H1 (cell line): ENCODE results near the gene C4orf33. TPM values are rescaled to one million over a fixed set of nuclear protein-coding genes. Genes with fewer than 3 reads are reported as not detected.

Source experiments
- CTCF ChIA-PET: fragments of 300-600 bp; sonication (Branson Sonifier 250); formaldehyde crosslinking; loops from one replicate; lab custom pipeline; 2021; ENCODE audit not compliant: partially characterized antibody; lab: Charles Lee
- POLR2A ChIA-PET: fragments of 300-600 bp; sonication (Branson Sonifier 250); formaldehyde crosslinking; loops from one replicate; lab custom pipeline; 2021; ENCODE audit warnings: inconsistent platforms; ENCODE audit not compliant: partially characterized antibody; lab: Charles Lee
- DNase-seq, 2 experiments: peaks; one replicate each; pipeline versions ENCODE4 v3.0.0 to v3.0.0-alpha.2; 2010 to 2022; ENCODE audit warnings: low spot score in 2 of 2, low read depth in 1 of 2, mixed read lengths in 1 of 2
- FAIRE-seq: peaks from 2 replicates; lab custom pipeline; 2011; peaks lifted over from hg19 to GRCh38; lab: Jason Lieb, UNC
- H2AFZ ChIP-seq: 2 replicates; pipeline ENCODE4 v1.8.1; 2012; ENCODE audit warnings: low read length, inconsistent platforms
- H2AK5ac ChIP-seq: 2 replicates; pipeline ENCODE4 v1.6.1; 2013; ENCODE audit warnings: low read depth, low read length
- H2BK120ac ChIP-seq: replicated peaks from 2 replicates; pipeline ENCODE3; 2013; ENCODE audit warnings: low read depth, low read length, inconsistent platforms
- H2BK12ac ChIP-seq: 2 replicates; pipeline ENCODE4 v1.6.1; 2013; ENCODE audit warnings: low read depth, low read length
- H2BK15ac ChIP-seq: 2 replicates; pipeline ENCODE4 v1.6.1; 2013; ENCODE audit warnings: low read length
- H2BK20ac ChIP-seq: 2 replicates; pipeline ENCODE4 v1.6.1; 2013; ENCODE audit warnings: low read length
- H2BK5ac ChIP-seq: 2 replicates; pipeline ENCODE4 v1.6.1; 2013; ENCODE audit warnings: low read depth, low read length
- H3K14ac ChIP-seq: 2 replicates; pipeline ENCODE4 v1.6.1; 2013; ENCODE audit warnings: inconsistent platforms; ENCODE audit not compliant: insufficient read length
- H3K18ac ChIP-seq: 2 replicates; pipeline ENCODE4 v1.6.1; 2013; ENCODE audit warnings: low read length; ENCODE audit errors: extremely low read depth
- H3K23ac ChIP-seq: 2 replicates; pipeline ENCODE4 v1.6.1; 2013; ENCODE audit warnings: inconsistent platforms; ENCODE audit not compliant: insufficient read length
- H3K23me2 ChIP-seq: 2 replicates; pipeline ENCODE4 v1.6.1; 2013; ENCODE audit warnings: low read depth, low read length
- H3K27ac ChIP-seq: 2 replicates; pipeline ENCODE4 v1.6.1; 2011; ENCODE audit warnings: low read depth, low read length, inconsistent platforms
- H3K27me3 ChIP-seq, 4 experiments: replicated peaks in 1 of 4; 1 replicate in 1 of 4; 2 replicates in 3 of 4; pipeline versions ENCODE4 v1.6.1 to v1.8.1; 2011 to 2013; ENCODE audit warnings: low read length in 3 of 4, mild to moderate bottlenecking in 3 of 4, inconsistent platforms in 2 of 4, mixed read lengths in 2 of 4, moderate library complexity in 1 of 4; ENCODE audit not compliant: control insufficient read depth in 3 of 4, insufficient read depth in 3 of 4; ENCODE audit errors: extremely low read depth in 1 of 4
- H3K36me3 ChIP-seq, 4 experiments: 2 replicates each; pipeline versions ENCODE4 v1.6.1 to v1.8.1; 2011 to 2013; ENCODE audit warnings: mild to moderate bottlenecking in 4 of 4, low read length in 3 of 4, moderate library complexity in 2 of 4, control low read depth in 1 of 4, inconsistent platforms in 1 of 4; ENCODE audit not compliant: insufficient read depth in 4 of 4, control insufficient read depth in 2 of 4
- H3K4ac ChIP-seq: replicated peaks from 2 replicates; pipeline ENCODE3; 2013; ENCODE audit warnings: low read length, low read depth, mixed read lengths, inconsistent platforms; ENCODE audit not compliant: insufficient read length
- H3K4me1 ChIP-seq, 4 experiments: replicated peaks in 1 of 4; 1 replicate in 1 of 4; 2 replicates in 3 of 4; pipeline versions ENCODE4 v1.6.1 to v1.8.1; 2011 to 2013; ENCODE audit warnings: low read length in 3 of 4, inconsistent platforms in 2 of 4, mixed read lengths in 1 of 4; ENCODE audit not compliant: insufficient read depth in 4 of 4, control insufficient read depth in 3 of 4
- H3K4me2 ChIP-seq, 2 experiments: 2 replicates each; pipeline versions ENCODE4 v1.6.1 to v1.8.1; 2011 to 2013; ENCODE audit warnings: low read depth in 2 of 2, low read length in 2 of 2, control low read depth in 1 of 2, inconsistent platforms in 1 of 2, mild to moderate bottlenecking in 1 of 2; ENCODE audit not compliant: insufficient read depth in 1 of 2
- H3K4me3 ChIP-seq, 4 experiments: fragments of 200-600, 300-600 bp in 1 of 4; sonication (generic), shearing (Covaris generic), sonication (Bioruptor Twin) in 1 of 4; 2 replicates each; pipeline versions ENCODE4 v1.5.1 to v1.8.1; 2011 to 2016; ENCODE audit warnings: low read length in 4 of 4, low read depth in 3 of 4, control low read depth in 2 of 4, inconsistent platforms in 2 of 4, mild to moderate bottlenecking in 2 of 4, mixed read lengths in 1 of 4, moderate library complexity in 1 of 4; ENCODE audit not compliant: insufficient read depth in 2 of 4; ENCODE audit errors: extremely low read depth in 1 of 4
- H3K56ac ChIP-seq: replicated peaks from 2 replicates; pipeline ENCODE3; 2013; ENCODE audit warnings: low read depth, mild to moderate bottlenecking, mixed read lengths, low read length, inconsistent platforms; ENCODE audit not compliant: insufficient read length
- H3K79me1 ChIP-seq: 2 replicates; pipeline ENCODE4 v1.6.1; 2013; ENCODE audit warnings: low read depth, low read length, control low read depth
- H3K79me2 ChIP-seq, 2 experiments: 2 replicates each; pipeline versions ENCODE4 v1.6.1 to v1.8.1; 2012 to 2013; ENCODE audit warnings: low read length in 2 of 2, mild to moderate bottlenecking in 2 of 2, inconsistent platforms in 1 of 2; ENCODE audit not compliant: insufficient read depth in 2 of 2, control insufficient read depth in 1 of 2
- H3K9ac ChIP-seq, 4 experiments: replicated peaks in 1 of 4; 1 replicate in 1 of 4; 2 replicates in 3 of 4; pipeline versions ENCODE4 v1.6.1 to v1.8.1; 2011 to 2013; ENCODE audit warnings: low read depth in 3 of 4, low read length in 3 of 4, control low read depth in 2 of 4, mild to moderate bottlenecking in 2 of 4, moderate library complexity in 2 of 4, inconsistent platforms in 1 of 4; ENCODE audit errors: extremely low read depth in 1 of 4
- H3K9me3 ChIP-seq, 2 experiments: 2 replicates each; pipeline versions ENCODE4 v1.6.1 to v1.8.1; 2012 to 2013; ENCODE audit warnings: mild to moderate bottlenecking in 2 of 2, moderate library complexity in 2 of 2, control low read depth in 1 of 2, inconsistent platforms in 1 of 2, low read depth in 1 of 2, low read length in 1 of 2, mixed read lengths in 1 of 2; ENCODE audit not compliant: insufficient read depth in 2 of 2
- H4K20me1 ChIP-seq, 2 experiments: replicated peaks in 1 of 2; 2 replicates each; pipeline versions ENCODE3 to v1.8.1; 2011 to 2013; ENCODE audit warnings: inconsistent platforms in 2 of 2, low read length in 2 of 2, mild to moderate bottlenecking in 1 of 2; ENCODE audit not compliant: insufficient read depth in 2 of 2, control insufficient read depth in 1 of 2
- H4K5ac ChIP-seq: 2 replicates; pipeline ENCODE4 v1.6.1; 2013; ENCODE audit warnings: low read length, low read depth, mixed read lengths, inconsistent platforms; ENCODE audit not compliant: insufficient read length
- H4K8ac ChIP-seq: 2 replicates; pipeline ENCODE4 v1.8.0; 2013; ENCODE audit warnings: mild to moderate bottlenecking, moderate library complexity, low read length, inconsistent platforms; ENCODE audit not compliant: insufficient read depth; ENCODE audit errors: extremely low read depth
- H4K91ac ChIP-seq: replicated peaks from 2 replicates; pipeline ENCODE3; 2013; ENCODE audit warnings: low read length, mixed read lengths, inconsistent platforms; ENCODE audit not compliant: insufficient read length
- CHD7 ChIP-seq: fragments of 300-600 bp; sonication (generic); IDR thresholded peaks from 2 replicates; pipeline ENCODE4 v1.7.1; 2012; ENCODE audit warnings: low read length, moderate library complexity, mild to moderate bottlenecking, inconsistent platforms; ENCODE audit not compliant: insufficient replicate concordance
- polyA plus RNA-seq, 7 experiments: library from polyadenylated mRNA; depleted of rRNA in 3 of 7; stranded (reverse) in 5 of 7; unstranded in 2 of 7; fragments of >200 nt in 5 of 7; fragments of 200-250 nt in 2 of 7; gene quantifications; 1 replicate in 5 of 7; 2 replicates in 1 of 7; 4 replicates in 1 of 7; pipeline versions ENCODE4 v1.2.1 to v1.2.3, GENCODE V29; 2011 to 2013; ENCODE audit warnings: missing spikeins in 2 of 7, mixed read lengths in 2 of 7
- total RNA-seq: library from RNA; stranded (reverse); fragmentation: NEBNext Ultra II Directional; extraction: Animal tissue kit (Norgen Biotek cat#: 25700); gene quantifications from 2 replicates; pipeline ENCODE4 v1.2.1, GENCODE V29; 2021

C4orf33 gene
- total and polyA plus RNA-seq, 2 of the 8 experiments (the other 6 are each of a cell fraction or from before 2014, with no cell fraction given): 3.4 to 6.0 TPM

- H2AK5ac ChIP-seq: no peak overlapping the region
- H3K4ac ChIP-seq: no peak overlapping the region
- ChIA-PET POLR2A (no interaction called here), CTCF (interaction anchor here (0.6 kb wide), 1 partner anchor 58 kb away, joined by 4 read pairs; no protein-coding TSS in a partner anchor)
- H4K8ac ChIP-seq: no peak overlapping the region
- no peaks in the 10 kb centered on the region for H3K23me2 ChIP-seq
- no peak overlapping the region for H2AFZ ChIP-seq
- H2BK20ac ChIP-seq: no peak overlapping the region
- H3K9me3 ChIP-seq: peaks cover 32 to 35% of the 10 kb centered on the region in 2 experiments
- no peak overlapping the region for H3K56ac ChIP-seq
- no peak overlapping the region for H4K5ac ChIP-seq
- H3K18ac ChIP-seq: no peak overlapping the region
- DNase-seq (no peak), FAIRE-seq (no peak)
- no peaks in the 10 kb centered on the region; the same call in 1 of the 2 replicates for H3K79me1 ChIP-seq
- no peak overlapping the region for H2BK5ac ChIP-seq
- no peaks in the 10 kb centered on the region for H3K27me3 ChIP-seq
- no peak overlapping the region for H3K23ac ChIP-seq
- H2BK15ac ChIP-seq: no peak overlapping the region
- peaks cover 0 to 11% (median 3%) of the 10 kb centered on the region in 4 experiments; a peak in 4 of 8 replicates for H3K36me3 ChIP-seq
- H3K4me1 ChIP-seq: no peaks in the 10 kb centered on the region
- no peak overlapping the region for H2BK120ac ChIP-seq
- no peak overlapping the region for H4K91ac ChIP-seq
- no peak overlapping the region for H3K4me2 ChIP-seq
- H3K4me3 ChIP-seq: no peak overlapping the region
- no peak overlapping the region for H3K27ac ChIP-seq
- H2BK12ac ChIP-seq: no peak overlapping the region
- H4K20me1 ChIP-seq: no peaks in the 10 kb centered on the region
- no peak overlapping the region for H3K14ac ChIP-seq
- no peak overlapping the region for H3K9ac ChIP-seq
- no peaks in the 10 kb centered on the region for H3K79me2 ChIP-seq
- TF ChIP-seq CHD7: no peak
These were observed 31.2 kb upstream of the C4orf33 start for GRCh38 chr4:129064717-129065116.
